Bronchial epithelial cell (primary cell): Measurements from ENCODE around the gene PRCD. TPM values are rescaled to one million over a fixed set of nuclear protein-coding genes. Genes with fewer than 3 reads are reported as not detected.

ENCODE experiments used
- DNase-seq: peaks from one replicate; pipeline ENCODE4 v3.0.0-alpha.2; 2010; ENCODE audit warnings: low read depth
- FAIRE-seq: peaks from 2 replicates; lab custom pipeline; 2011; peaks lifted over from hg19 to GRCh38; lab: Jason Lieb, UNC
- H3K27me3 ChIP-seq: 2 replicates; pipeline ENCODE4 v1.5.1; 2011; ENCODE audit warnings: low read length; ENCODE audit not compliant: control insufficient read depth, insufficient read depth
- H3K36me3 ChIP-seq: 2 replicates; pipeline ENCODE4 v1.5.1; 2011; ENCODE audit warnings: low read length; ENCODE audit not compliant: control insufficient read depth, insufficient read depth
- H3K4me3 ChIP-seq: 2 replicates; pipeline ENCODE4 v1.5.1; 2011; ENCODE audit warnings: mild to moderate bottlenecking, low read depth, low read length, control low read depth
- total RNA-seq: library from RNA; depleted of rRNA; stranded (reverse); fragments of >200 nt; gene quantifications from 2 replicates; pipeline ENCODE4 v1.2.1, GENCODE V29; 2014
- TF ChIP-seq, protein P1 (sequence below): IDR thresholded peaks from 2 replicates; pipeline ENCODE4 v1.5.1; 2011; ENCODE audit warnings: mild to moderate bottlenecking, moderate library complexity, low read length, control low read depth, inconsistent platforms; ENCODE audit not compliant: insufficient read depth, severe bottlenecking

Gene PRCD
- total RNA-seq, 1 donor from 2014 or later = not detected

DNA sequence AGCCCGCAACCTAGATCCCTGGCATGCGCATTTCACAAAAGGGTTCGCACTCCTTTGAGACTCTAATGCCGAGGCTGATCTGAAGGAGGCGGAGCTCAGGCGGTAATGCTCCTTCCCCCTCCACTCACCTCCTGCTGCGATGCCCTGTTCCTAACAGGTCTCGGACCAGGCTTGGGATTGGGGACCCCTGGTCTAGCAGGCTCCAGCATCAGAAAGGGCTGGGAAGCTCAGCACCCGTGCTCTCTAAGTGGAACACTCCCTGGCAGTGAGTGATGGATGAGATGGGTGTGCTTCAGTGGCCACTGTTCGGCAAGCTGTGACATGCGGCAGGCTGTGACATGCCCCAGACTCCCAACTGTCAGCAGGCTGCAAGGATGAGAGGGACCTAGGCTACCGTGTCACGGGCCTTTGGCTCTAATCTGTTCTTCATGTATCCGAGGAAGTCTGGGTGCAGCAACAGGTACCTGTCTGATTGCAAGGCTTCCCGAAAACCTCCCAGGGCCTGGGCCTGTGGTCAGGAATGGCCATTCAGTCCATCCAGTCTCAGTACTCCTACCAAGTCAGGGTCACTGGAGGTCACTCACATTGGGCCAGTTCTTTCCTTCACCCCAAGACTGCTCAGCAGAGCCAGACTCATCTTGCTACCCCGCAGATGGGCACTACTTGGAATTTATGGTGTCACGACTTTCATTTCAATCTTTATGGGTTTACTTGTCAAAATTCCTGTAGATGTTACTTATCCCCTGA, 47.1 kb downstream of the PRCD start:
- Histone ChIP-seq H3K36me3 (no peaks in the 10 kb centered on the region), H3K27me3 (no peaks in the 10 kb centered on the region), H3K4me3 (no peak overlapping the region)
- DNase-seq (peak; percentile 64), FAIRE-seq (peak; percentile 97)
- TF ChIP-seq, protein P1, sequence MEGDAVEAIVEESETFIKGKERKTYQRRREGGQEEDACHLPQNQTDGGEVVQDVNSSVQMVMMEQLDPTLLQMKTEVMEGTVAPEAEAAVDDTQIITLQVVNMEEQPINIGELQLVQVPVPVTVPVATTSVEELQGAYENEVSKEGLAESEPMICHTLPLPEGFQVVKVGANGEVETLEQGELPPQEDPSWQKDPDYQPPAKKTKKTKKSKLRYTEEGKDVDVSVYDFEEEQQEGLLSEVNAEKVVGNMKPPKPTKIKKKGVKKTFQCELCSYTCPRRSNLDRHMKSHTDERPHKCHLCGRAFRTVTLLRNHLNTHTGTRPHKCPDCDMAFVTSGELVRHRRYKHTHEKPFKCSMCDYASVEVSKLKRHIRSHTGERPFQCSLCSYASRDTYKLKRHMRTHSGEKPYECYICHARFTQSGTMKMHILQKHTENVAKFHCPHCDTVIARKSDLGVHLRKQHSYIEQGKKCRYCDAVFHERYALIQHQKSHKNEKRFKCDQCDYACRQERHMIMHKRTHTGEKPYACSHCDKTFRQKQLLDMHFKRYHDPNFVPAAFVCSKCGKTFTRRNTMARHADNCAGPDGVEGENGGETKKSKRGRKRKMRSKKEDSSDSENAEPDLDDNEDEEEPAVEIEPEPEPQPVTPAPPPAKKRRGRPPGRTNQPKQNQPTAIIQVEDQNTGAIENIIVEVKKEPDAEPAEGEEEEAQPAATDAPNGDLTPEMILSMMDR = no peak

DNA sequence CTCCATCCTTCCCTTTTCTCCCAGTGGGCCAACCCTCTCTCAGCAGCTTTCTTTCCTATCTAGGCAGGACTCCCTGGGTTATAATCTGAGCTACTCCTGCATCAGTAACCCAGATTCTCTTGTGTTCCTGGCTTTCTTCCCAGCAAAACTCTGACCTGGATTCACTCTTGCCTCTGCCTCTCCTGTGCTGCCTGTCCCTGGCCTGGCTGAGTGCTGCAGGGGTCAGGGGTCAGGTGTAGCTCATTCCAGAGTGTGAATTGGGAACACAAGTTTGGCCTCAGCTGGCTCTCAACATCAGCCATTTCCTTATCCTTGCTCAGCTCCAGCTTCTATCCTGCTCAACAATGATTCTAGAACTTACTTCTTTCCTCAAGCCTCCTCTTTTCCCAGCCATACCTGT, 48.3 kb downstream of the PRCD start:
- DNase-seq = no peak
- Histone ChIP-seq H3K27me3 (no peaks in the 10 kb centered on the region), H3K4me3 (no peak overlapping the region), H3K36me3 (no peaks in the 10 kb centered on the region)
- FAIRE-seq = no peak
- TF ChIP-seq, protein P1 = no peak

DNA sequence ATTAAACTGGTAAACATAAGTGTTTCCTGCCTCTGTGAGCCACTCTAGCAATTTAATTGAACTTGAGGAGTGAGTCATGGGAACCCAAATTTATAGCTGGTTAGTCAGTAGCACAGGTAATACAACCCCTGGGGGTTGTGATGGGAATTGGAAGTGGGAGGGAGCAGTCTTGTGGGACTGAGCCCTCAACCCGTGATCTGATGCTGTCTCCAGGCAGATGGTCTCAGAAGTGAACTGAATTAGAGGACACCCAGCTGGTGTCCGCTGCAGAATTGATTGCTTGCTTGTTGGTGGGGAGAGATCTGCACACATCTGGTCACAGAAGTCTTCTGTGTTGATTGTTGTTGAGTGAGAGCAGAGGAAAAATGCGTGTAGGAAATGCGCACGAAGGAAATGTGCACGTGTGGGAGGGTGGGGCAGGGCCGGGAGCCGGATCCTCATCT, 53.6 kb downstream of the PRCD start:
- TF ChIP-seq, protein P1 = peak; percentile 46
- no peaks in the 10 kb centered on the region for H3K36me3 ChIP-seq
- no peaks in the 10 kb centered on the region for H3K27me3 ChIP-seq
- no peak overlapping the region for H3K4me3 ChIP-seq
- FAIRE-seq (no peak), DNase-seq (peak; percentile 97)

DNA sequence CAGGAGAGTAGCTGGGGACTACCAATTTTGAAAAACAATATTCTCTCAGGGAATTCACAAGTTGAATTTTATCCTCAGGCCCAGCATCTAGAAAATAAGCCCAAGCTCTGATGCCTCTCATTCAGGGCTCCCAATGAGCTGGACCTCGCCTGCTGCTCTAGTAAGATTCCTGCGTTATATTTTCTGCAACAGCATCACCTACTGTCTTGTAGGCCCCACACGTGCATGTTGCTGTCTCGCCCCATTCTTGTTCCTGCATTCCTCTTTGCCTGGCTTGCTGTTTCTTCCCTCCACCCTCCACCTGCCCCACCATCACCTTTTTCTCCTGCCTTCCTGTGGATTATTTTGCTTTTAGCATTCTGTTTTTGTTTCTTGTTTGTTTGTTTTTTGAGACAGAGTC, 54.1 kb downstream of the PRCD start:
- TF ChIP-seq, protein P1 = no peak
- FAIRE-seq = no peak
- Histone ChIP-seq H3K36me3 (no peaks in the 10 kb centered on the region), H3K27me3 (no peaks in the 10 kb centered on the region), H3K4me3 (no peak overlapping the region)
- DNase-seq = no peak

DNA sequence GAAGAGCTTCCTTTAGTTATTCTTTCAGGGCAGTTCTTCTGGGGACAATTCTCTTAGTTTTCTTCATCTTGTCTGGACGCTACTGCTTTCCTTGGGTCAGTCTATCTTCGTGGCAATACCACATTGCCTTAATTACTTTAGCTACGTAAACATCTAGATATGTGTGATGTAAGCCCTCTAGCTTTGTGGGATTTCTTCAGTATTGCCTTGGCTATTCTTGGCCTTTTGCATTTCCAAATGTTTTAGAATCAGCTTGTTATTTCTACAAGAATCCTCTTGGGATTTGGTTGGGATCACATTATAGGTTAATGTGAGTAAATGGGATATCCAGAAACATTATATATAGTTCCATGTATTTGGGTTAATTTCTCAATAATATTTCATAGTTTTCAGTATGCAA, 54.8 kb downstream of the PRCD start:
- TF ChIP-seq, protein P1 = no peak
- FAIRE-seq = no peak
- H3K4me3 ChIP-seq = no peak overlapping the region
- H3K36me3 ChIP-seq = no peaks in the 10 kb centered on the region
- DNase-seq = no peak
- H3K27me3 ChIP-seq = no peaks in the 10 kb centered on the region

Other genes starting within 250 kb of the PRCD start
- 2.1 and 3.8 TPM in 2 replicates for gene QRICH2, start 231.8 kb upstream of the PRCD start, total RNA-seq
- gene PRPSAP1, start 186.1 kb upstream of the PRCD start, total RNA-seq = 29.2 and 30.5 TPM in 2 replicates
- 76.1 and 80.1 TPM in 2 replicates for gene SPHK1, start 155.4 kb upstream of the PRCD start, total RNA-seq
- gene UBE2O, start 86.9 kb upstream of the PRCD start, total RNA-seq = 15.8 and 21.8 TPM in 2 replicates
- not detected in 2 replicates for gene AANAT, start 72.4 kb upstream of the PRCD start, total RNA-seq
- gene RHBDF2, start 38.6 kb upstream of the PRCD start, total RNA-seq = 9.9 and 10.8 TPM in 2 replicates
- gene CYGB, start 2.3 kb upstream of the PRCD start, total RNA-seq = 2.1 and 2.3 TPM in 2 replicates
- 38.4 and 64.4 TPM in 2 replicates for gene ST6GALNAC2, start 45.8 kb downstream of the PRCD start, total RNA-seq
- gene ST6GALNAC1, start 103.7 kb downstream of the PRCD start, total RNA-seq = 5.0 and 10.8 TPM in 2 replicates
- 80.6 and 95.9 TPM in 2 replicates for gene MXRA7, start 170.9 kb downstream of the PRCD start, total RNA-seq
- gene JMJD6, start 186.6 kb downstream of the PRCD start, total RNA-seq = 16.6 and 19.5 TPM in 2 replicates
- 18.7 and 22.3 TPM in 2 replicates for gene METTL23, start 186.8 kb downstream of the PRCD start, total RNA-seq
- 57.9 and 67.2 TPM in 2 replicates for gene SRSF2, start 197.3 kb downstream of the PRCD start, total RNA-seq
- 15.2 and 17.1 TPM in 2 replicates for gene MFSD11, start 198.1 kb downstream of the PRCD start, total RNA-seq